B cell (primary cell): Measurements from ENCODE around the gene LAMA1. TPM values are rescaled to one million over a fixed set of nuclear protein-coding genes. Genes with fewer than 3 reads are reported as not detected.
"Not testable (repeated sequence)": the region's sequence is repeated elsewhere in the genome, so short reads cannot be mapped to it uniquely, and the experiment has no call there.

Experiments
- ATAC-seq: fragments of 200-7000 bp; cut with Tn5 transposase; one replicate; pipeline ENCODE4 v1.10.0; 2021; ENCODE audit warnings: low read depth, mild to moderate bottlenecking, moderate number of reproducible peaks, moderate library complexity
- CTCF ChIA-PET: fragments of 350-600 bp; sonication (Branson Sonifier 250); formaldehyde crosslinking; loops from one replicate; lab custom pipeline; 2021; ENCODE audit warnings: antibody characterized with exemption, inconsistent platforms; lab: Charles Lee
- POLR2A ChIA-PET: fragments of 350-600 bp; sonication (Branson Sonifier 250); formaldehyde crosslinking; loops from one replicate; lab custom pipeline; 2021; ENCODE audit warnings: antibody characterized with exemption; lab: Charles Lee
- DNase-seq: peaks from one replicate; pipeline ENCODE4 v3.0.0; 2013
- H2AFZ ChIP-seq: 2 replicates; pipeline ENCODE4 v1.6.1; 2012; ENCODE audit warnings: mild to moderate bottlenecking, low read depth, low read length; ENCODE audit not compliant: insufficient read depth, poor library complexity, severe bottlenecking
- H3K27ac ChIP-seq, 2 donors: 1 replicate in 1 of 2; 2 replicates in 1 of 2; pipeline ENCODE4 v1.5.1; 2012 to 2013; ENCODE audit warnings: low read length in 2 of 2, mild to moderate bottlenecking in 2 of 2, moderate library complexity in 1 of 2
- H3K27me3 ChIP-seq, 4 experiments: fragments of 200-600 bp in 1 of 4; sonication (generic) in 1 of 4; replicated peaks in 1 of 4; 1 replicate in 2 of 4; 2 replicates in 2 of 4; pipeline versions ENCODE4 v1.6.1 to v1.7.0; 2013 to 2016; ENCODE audit warnings: low read length in 3 of 4, mild to moderate bottlenecking in 2 of 4, mixed read lengths in 1 of 4, moderate library complexity in 1 of 4; ENCODE audit not compliant: insufficient read depth in 4 of 4, control insufficient read depth in 3 of 4; ENCODE audit errors: control extremely low read depth in 1 of 4
- H3K36me3 ChIP-seq, 2 experiments: replicated peaks in 1 of 2; 1 replicate in 1 of 2; 2 replicates in 1 of 2; pipeline versions ENCODE4 v1.6.1 to v1.7.1; 2013; ENCODE audit warnings: low read length in 1 of 2; ENCODE audit not compliant: insufficient read depth in 2 of 2, control insufficient read depth in 1 of 2; ENCODE audit errors: control extremely low read depth in 1 of 2, extremely low read depth in 1 of 2
- H3K4me1 ChIP-seq, 2 donors: fragments of 200-600 bp in 1 of 2; sonication (generic) in 1 of 2; 1 replicate in 1 of 2; 2 replicates in 1 of 2; pipeline versions ENCODE4 v1.5.1 to v1.6.1; 2013 to 2017; ENCODE audit warnings: low read length in 2 of 2; ENCODE audit not compliant: control insufficient read depth in 2 of 2, insufficient read depth in 2 of 2
- H3K4me2 ChIP-seq: replicated peaks from 2 replicates; pipeline ENCODE3; 2012; ENCODE audit warnings: mild to moderate bottlenecking, low read depth, low read length; ENCODE audit not compliant: poor library complexity, severe bottlenecking
- H3K4me3 ChIP-seq, 5 experiments: fragments of 200-600 bp in 1 of 5; sonication (generic) in 1 of 5; 1 replicate in 3 of 5; 2 replicates in 2 of 5; pipeline versions ENCODE4 v1.5.1 to v1.7.0; 2011 to 2016; ENCODE audit warnings: low read length in 4 of 5, mild to moderate bottlenecking in 4 of 5, low read depth in 2 of 5, control low read depth in 1 of 5, moderate library complexity in 1 of 5; ENCODE audit not compliant: insufficient read depth in 1 of 5; ENCODE audit errors: control extremely low read depth in 1 of 5, extremely low read depth in 1 of 5
- H3K79me2 ChIP-seq: fragments of 200-600 bp; sonication (generic); one replicate; pipeline ENCODE4 v1.6.0; 2016; ENCODE audit warnings: low read length; ENCODE audit not compliant: control insufficient read depth, insufficient read depth
- H3K9ac ChIP-seq: fragments of 200-600 bp; sonication (generic); 2 replicates; pipeline ENCODE4 v1.6.1; 2017; ENCODE audit warnings: mild to moderate bottlenecking, low read length, moderate library complexity
- H3K9me3 ChIP-seq, 3 donors: one replicate each; pipeline versions ENCODE4 v1.6.1 to v1.7.1; 2013; ENCODE audit warnings: low read length in 2 of 3; ENCODE audit not compliant: control insufficient read depth in 2 of 3, insufficient read depth in 1 of 3; ENCODE audit errors: control extremely low read depth in 1 of 3
- H4K20me1 ChIP-seq: 2 replicates; pipeline ENCODE4 v1.6.0; 2012; ENCODE audit warnings: mild to moderate bottlenecking, low read length; ENCODE audit not compliant: insufficient read depth, control insufficient read depth, poor library complexity, severe bottlenecking
- H3K27ac Mint-ChIP-seq: one replicate; pipeline ENCODE4 v1.8.0; 2021; ENCODE audit warnings: mixed read lengths
- H3K27me3 Mint-ChIP-seq: one replicate; pipeline ENCODE4 v1.8.0; 2021; ENCODE audit warnings: mixed read lengths
- H3K4me1 Mint-ChIP-seq: one replicate; pipeline ENCODE4 v1.8.0; 2021; ENCODE audit warnings: mixed read lengths
- H3K4me3 Mint-ChIP-seq: one replicate; pipeline ENCODE4 v1.8.0; 2021; ENCODE audit warnings: mixed read lengths
- H3K9me3 Mint-ChIP-seq: one replicate; pipeline ENCODE4 v1.8.0; 2022; ENCODE audit warnings: mixed read lengths; ENCODE audit not compliant: insufficient read depth
- EZH2 ChIP-seq: IDR thresholded peaks from 2 replicates; pipeline ENCODE4 v1.6.1; 2012; ENCODE audit warnings: borderline replicate concordance, low read depth, mild to moderate bottlenecking, moderate library complexity, low read length; ENCODE audit not compliant: insufficient read depth, poor library complexity, severe bottlenecking
- WGBS: methylation state at CpG from one replicate; pipeline ENCODE4 v1.1.5; 2013; ENCODE audit warnings: missing lambda C conversion rate; ENCODE audit not compliant: insufficient coverage; 5-methylcytosine and 5-hydroxymethylcytosine counted together
- intact Hi-C: fragments of 100-400 bp; cut with micrococcal nuclease; formaldehyde crosslinking; loops from one replicate; pipeline ENCODE4 v1.10.0; 2022
- polyA plus RNA-seq: library from polyadenylated mRNA; depleted of rRNA; stranded (reverse); fragments of >200 nt; gene quantifications from 2 replicates; pipeline ENCODE4 v1.2.3, GENCODE V29; 2012
- total RNA-seq, 2 donors: library from RNA; stranded (reverse); fragments of 120-200 nt in 1 of 2; gene quantifications; 1 replicate in 1 of 2; 2 replicates in 1 of 2; pipeline versions ENCODE4 v1.2.3 to v1.2.4, GENCODE V29; 2013 to 2022
- TF ChIP-seq, protein P1 (sequence below): fragments of 200-600 bp; IDR thresholded peaks from one replicate; pipeline ENCODE4 v1.8.0; 2022; ENCODE audit warnings: antibody characterized with exemption, mild to moderate bottlenecking

Gene LAMA1
- total and polyA plus RNA-seq, 2 donors (not counting 1 experiment from before 2014, with no cell fraction given): not detected

DNA sequence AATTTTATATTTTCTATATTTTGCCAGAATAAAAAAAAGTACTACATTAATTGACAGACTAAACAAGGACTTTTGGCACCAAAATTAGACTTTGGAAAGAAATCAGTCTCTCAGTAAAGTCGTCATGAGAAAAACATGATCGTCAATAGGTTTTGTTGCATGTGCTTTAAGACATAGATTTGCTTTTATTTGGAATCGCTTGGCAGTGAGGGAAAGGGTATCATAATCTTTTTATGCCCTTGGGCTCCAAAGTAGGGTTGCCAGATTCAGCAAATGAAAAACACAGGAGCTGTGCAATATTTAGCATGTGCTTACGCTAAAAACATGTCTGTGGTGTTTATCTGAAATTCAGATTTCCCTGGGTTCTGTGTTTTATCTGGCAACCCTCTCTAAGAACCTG, 177.6 kb downstream of the LAMA1 start:
- Mint-ChIP-seq H3K27ac (no peak overlapping the region), H3K27me3 (peaks cover 4% of the 10 kb centered on the region), H3K4me3 (no peak overlapping the region), H3K9me3 (no peaks in the 10 kb centered on the region), H3K4me1 (no peaks in the 10 kb centered on the region)
- Histone ChIP-seq H3K4me1 (no peaks in the 10 kb centered on the region), H3K27me3 (no peaks in the 10 kb centered on the region), H3K27ac (no peak overlapping the region), H3K36me3 (no peaks in the 10 kb centered on the region), H3K9me3 (no peaks in the 10 kb centered on the region), H3K9ac (no peak overlapping the region), H4K20me1 (no peaks in the 10 kb centered on the region), H3K79me2 (no peaks in the 10 kb centered on the region), H2AFZ (no peak overlapping the region), H3K4me3 (no peak overlapping the region), H3K4me2 (no peak overlapping the region)
- ChIA-PET POLR2A (no interaction called here), CTCF (no interaction called here)
- TF ChIP-seq EZH2: no peak
- TF ChIP-seq, protein P1, sequence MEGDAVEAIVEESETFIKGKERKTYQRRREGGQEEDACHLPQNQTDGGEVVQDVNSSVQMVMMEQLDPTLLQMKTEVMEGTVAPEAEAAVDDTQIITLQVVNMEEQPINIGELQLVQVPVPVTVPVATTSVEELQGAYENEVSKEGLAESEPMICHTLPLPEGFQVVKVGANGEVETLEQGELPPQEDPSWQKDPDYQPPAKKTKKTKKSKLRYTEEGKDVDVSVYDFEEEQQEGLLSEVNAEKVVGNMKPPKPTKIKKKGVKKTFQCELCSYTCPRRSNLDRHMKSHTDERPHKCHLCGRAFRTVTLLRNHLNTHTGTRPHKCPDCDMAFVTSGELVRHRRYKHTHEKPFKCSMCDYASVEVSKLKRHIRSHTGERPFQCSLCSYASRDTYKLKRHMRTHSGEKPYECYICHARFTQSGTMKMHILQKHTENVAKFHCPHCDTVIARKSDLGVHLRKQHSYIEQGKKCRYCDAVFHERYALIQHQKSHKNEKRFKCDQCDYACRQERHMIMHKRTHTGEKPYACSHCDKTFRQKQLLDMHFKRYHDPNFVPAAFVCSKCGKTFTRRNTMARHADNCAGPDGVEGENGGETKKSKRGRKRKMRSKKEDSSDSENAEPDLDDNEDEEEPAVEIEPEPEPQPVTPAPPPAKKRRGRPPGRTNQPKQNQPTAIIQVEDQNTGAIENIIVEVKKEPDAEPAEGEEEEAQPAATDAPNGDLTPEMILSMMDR: no peak
- intact Hi-C loops: no loop called here
- ATAC-seq: no peak
- no peak for DNase-seq
- WGBS: 98% methylated on average over 4 of the region's 4 CpGs

DNA sequence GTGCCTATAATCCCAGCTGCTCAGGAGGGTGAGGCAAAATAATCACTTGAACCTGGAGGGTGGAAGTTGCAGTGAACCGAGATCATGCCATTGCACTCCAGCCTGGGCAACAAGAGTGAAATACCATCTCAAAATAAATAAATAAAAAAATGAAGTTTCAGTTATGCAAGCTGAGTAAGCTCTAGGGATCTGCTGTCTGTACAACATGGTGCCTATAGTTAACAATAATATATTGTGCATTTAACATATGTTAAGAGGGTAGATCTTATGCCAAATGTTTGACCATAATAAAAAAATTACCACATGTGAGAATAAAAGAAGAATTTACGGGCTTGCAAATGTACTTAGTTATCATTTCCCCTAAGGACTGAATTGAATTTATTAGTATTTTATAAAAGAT, 179.2 kb downstream of the LAMA1 start:
- POLR2A ChIA-PET, H3K4me2 ChIP-seq, H3K27me3 ChIP-seq, H3K4me3 ChIP-seq, H3K4me1 Mint-ChIP-seq, H3K4me3 Mint-ChIP-seq, intact Hi-C loops, H3K79me2 ChIP-seq, H3K9me3 Mint-ChIP-seq, H3K9me3 ChIP-seq, H3K9ac ChIP-seq, H3K27ac Mint-ChIP-seq, H2AFZ ChIP-seq, H3K36me3 ChIP-seq, CTCF ChIA-PET, H3K27me3 Mint-ChIP-seq, H3K4me1 ChIP-seq, H3K27ac ChIP-seq, ATAC-seq, H4K20me1 ChIP-seq, DNase-seq: not testable (repeated sequence)
- WGBS: no CpG with 5 or more reads among the region's 2 CpGs
